Small intestine (tissue), 7 donors: ENCODE measurements around the gene YWHAQ. TPM values are rescaled to one million over a fixed set of nuclear protein-coding genes. Genes with fewer than 3 reads are reported as not detected.

Source experiments
- DNase-seq, 2 donors: peaks; one replicate each; pipeline versions ENCODE4 v3.0.0 to v3.0.0-alpha.2; 2013
- FAIRE-seq: peaks from 2 replicates; lab custom pipeline; 2012; peaks lifted over from hg19 to GRCh38; lab: Jason Lieb, UNC
- H3K27ac ChIP-seq, 3 donors: one replicate each; pipeline ENCODE4 v1.5.1; 2013; ENCODE audit warnings: low read length in 2 of 3, mild to moderate bottlenecking in 2 of 3, control low read depth in 1 of 3, inconsistent platforms in 1 of 3, low read depth in 1 of 3, moderate library complexity in 1 of 3
- H3K27me3 ChIP-seq, 3 donors: one replicate each; pipeline ENCODE4 v1.6.1; 2013; ENCODE audit warnings: low read length in 3 of 3, inconsistent platforms in 1 of 3; ENCODE audit not compliant: control insufficient read depth in 3 of 3, insufficient read depth in 3 of 3
- H3K36me3 ChIP-seq, 3 donors: one replicate each; pipeline ENCODE4 v1.6.1; 2013; ENCODE audit warnings: low read length in 3 of 3, inconsistent platforms in 1 of 3, low read depth in 1 of 3, mild to moderate bottlenecking in 1 of 3, moderate library complexity in 1 of 3; ENCODE audit not compliant: control insufficient read depth in 3 of 3, insufficient read depth in 2 of 3
- H3K4me1 ChIP-seq, 3 donors: one replicate each; pipeline ENCODE4 v1.6.1; 2013; ENCODE audit warnings: low read length in 2 of 3, inconsistent platforms in 1 of 3, low read depth in 1 of 3, mild to moderate bottlenecking in 1 of 3, moderate library complexity in 1 of 3; ENCODE audit not compliant: control insufficient read depth in 3 of 3, insufficient read depth in 2 of 3
- H3K4me3 ChIP-seq, 3 donors: one replicate each; pipeline ENCODE4 v1.5.1; 2013; ENCODE audit warnings: low read length in 3 of 3, control low read depth in 1 of 3, inconsistent platforms in 1 of 3, low read depth in 1 of 3, mild to moderate bottlenecking in 1 of 3, moderate library complexity in 1 of 3
- H3K9me3 ChIP-seq, 2 donors: one replicate each; pipeline ENCODE4 v1.6.1; 2013; ENCODE audit warnings: low read depth in 1 of 2, low read length in 1 of 2; ENCODE audit not compliant: control insufficient read depth in 2 of 2, insufficient read depth in 1 of 2
- WGBS, 3 donors: extraction: QIAGEN DNeasy Blood & Tissue Kit; methylation state at CpG; one replicate each; pipeline ENCODE4 v1.1.7; 2013; 5-methylcytosine and 5-hydroxymethylcytosine counted together
- polyA plus RNA-seq, 4 donors: library from polyadenylated mRNA; stranded (reverse) in 3 of 4; unstranded in 1 of 4; fragments of 200-250 nt in 3 of 4; fragments of 120-200 nt in 1 of 4; gene quantifications; one replicate each; pipeline versions ENCODE4 v1.2.1 to v1.2.3, GENCODE V29; 2013
- donor health status: healthy with polysubstance abuse.
- donor health status: control.
- donor health status: control.
- donor health status: Bipolar disorder and iron deficiency.
- donor health status: healthy.

YWHAQ gene
- polyA plus RNA-seq, 4 donors = 123 to 215 (median 173) TPM

DNA sequence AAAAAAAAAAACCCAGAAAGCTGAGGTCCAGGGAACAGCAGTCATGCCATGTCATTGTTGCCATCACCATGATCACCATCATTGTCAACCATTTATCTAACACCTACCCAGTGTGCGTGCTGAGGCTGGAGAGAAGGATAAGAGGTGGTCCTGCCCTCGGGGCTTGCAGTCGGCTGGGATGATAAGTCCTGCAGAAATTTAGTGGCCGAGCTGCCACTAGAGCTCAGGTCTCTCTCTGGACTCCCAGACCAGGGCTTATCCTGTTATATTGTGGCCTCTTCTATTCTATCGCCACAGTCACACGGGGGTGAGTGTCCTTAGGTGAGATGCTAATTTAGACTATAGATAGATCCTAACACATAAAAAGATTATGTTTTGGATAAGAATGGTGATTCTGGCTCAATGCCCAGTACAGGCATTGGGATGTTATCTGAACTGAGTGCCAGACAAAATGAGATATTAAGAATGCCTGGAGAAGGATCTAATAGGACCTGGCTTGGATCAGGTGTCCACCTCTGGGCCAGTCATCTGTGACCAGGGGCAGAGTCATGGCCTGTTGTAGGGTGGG is 43.2 kb upstream of the YWHAQ start:
- Histone ChIP-seq H3K9me3 (no peaks in the 10 kb centered on the region), H3K36me3 (no peaks in the 10 kb centered on the region), H3K4me3 (no peak overlapping the region), H3K4me1 (no peaks in the 10 kb centered on the region), H3K27ac (no peak overlapping the region), H3K27me3 (no peaks in the 10 kb centered on the region)
- 80 to 90% (median 87%) methylated on average over 6 of the region's 6 CpGs for WGBS, 3 donors
- DNase-seq (no peak), FAIRE-seq (no peak)

DNA sequence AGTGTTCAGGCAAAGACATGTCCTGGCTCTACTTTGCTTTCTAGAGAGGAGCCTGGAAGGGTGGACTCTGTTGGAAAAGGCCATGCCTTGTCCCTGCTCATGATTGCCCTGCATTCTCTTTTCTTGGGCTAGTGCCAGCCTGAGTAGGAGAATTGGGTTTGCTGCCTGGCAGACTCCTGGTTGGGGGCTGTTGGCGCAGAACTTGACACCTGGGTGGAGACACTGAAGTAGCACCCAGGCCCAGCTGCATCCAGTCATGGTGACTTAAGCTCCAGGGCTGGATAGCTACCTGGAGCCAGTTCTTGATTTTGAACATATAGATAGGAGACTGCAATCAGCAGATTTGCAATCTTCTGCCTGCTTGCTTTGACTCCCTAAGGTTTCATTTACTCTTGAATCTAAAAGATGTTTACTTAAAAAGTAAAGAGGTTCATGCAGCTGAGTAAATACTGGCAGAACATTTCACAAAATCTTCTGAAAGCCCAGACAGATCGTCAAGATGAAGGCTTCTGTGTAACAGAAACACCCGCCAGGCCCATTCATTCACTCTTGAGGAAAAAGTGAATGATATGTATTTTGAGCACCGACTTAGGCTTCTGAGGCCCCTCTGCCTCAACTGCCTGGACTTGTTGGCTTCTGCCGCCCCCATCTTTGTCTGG is 38.0 kb upstream of the YWHAQ start:
- no peak for DNase-seq
- Histone ChIP-seq H3K36me3 (no peaks in the 10 kb centered on the region), H3K4me3 (no peak overlapping the region), H3K9me3 (no peaks in the 10 kb centered on the region), H3K27me3 (no peaks in the 10 kb centered on the region), H3K27ac (no peak overlapping the region), H3K4me1 (no peaks in the 10 kb centered on the region)
- FAIRE-seq = no peak
- 68 to 80% (median 71%) methylated on average over 5 of the region's 5 CpGs for WGBS, 3 donors

DNA sequence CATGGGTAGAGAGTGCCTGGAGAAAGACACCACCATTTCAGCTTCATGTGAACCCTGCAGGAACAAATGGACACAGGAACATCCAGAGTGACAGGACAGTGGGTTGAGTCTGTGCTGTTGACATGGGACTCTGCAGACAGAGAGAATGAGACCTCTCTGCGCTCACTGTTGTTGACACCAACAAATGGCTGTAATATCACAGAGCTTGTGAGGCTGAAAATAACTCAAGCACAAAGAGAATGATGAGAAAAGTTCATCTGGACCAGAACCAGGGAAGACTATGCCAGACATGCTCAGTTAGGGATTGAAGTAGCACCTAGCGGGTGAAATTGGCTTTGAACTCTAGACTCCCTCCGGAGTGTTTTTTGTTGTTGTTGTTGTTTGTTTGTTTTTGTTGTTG is 37.0 kb upstream of the YWHAQ start:
- no peak overlapping the region for H3K27ac ChIP-seq
- no peak for DNase-seq
- no peaks in the 10 kb centered on the region for H3K27me3 ChIP-seq
- no peak overlapping the region for H3K4me3 ChIP-seq
- 83 to 98% (median 94%) methylated on average over 3 of the region's 3 CpGs for WGBS, 3 donors
- H3K36me3 ChIP-seq = no peaks in the 10 kb centered on the region
- H3K9me3 ChIP-seq = no peaks in the 10 kb centered on the region
- FAIRE-seq = no peak
- H3K4me1 ChIP-seq = no peaks in the 10 kb centered on the region

GRCh38 chr2:9666306-9666705 is 35.5 kb upstream of the YWHAQ start:
- H3K4me1 ChIP-seq = no peaks in the 10 kb centered on the region
- no peaks in the 10 kb centered on the region for H3K36me3 ChIP-seq
- no peak for FAIRE-seq
- no peaks in the 10 kb centered on the region for H3K9me3 ChIP-seq
- 55 to 66% (median 58%) methylated on average over 3 of the region's 3 CpGs for WGBS, 3 donors
- no peaks in the 10 kb centered on the region for H3K27me3 ChIP-seq
- no peak overlapping the region for H3K27ac ChIP-seq
- no peak for DNase-seq
- no peak overlapping the region for H3K4me3 ChIP-seq

DNA sequence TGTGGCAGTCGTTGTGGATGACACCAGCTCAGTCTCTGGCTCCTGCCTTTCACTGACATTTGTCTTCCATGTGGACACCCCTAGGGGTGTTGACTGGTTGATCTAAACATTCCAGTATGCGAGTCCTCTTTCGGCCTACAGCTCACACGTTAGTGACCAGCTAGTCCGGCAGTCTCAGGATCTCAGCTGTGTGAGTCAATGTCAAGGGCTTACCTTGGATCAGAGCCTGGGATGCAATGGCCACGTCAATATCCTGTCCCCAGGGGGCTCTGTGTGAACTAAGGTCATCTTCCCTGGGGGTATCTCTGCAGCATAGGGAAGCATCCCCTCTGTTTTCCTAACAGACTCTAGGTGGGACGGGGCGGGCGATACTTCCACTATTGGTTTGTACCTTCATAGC is 35.1 kb upstream of the YWHAQ start:
- Histone ChIP-seq H3K9me3 (no peaks in the 10 kb centered on the region), H3K27me3 (no peaks in the 10 kb centered on the region), H3K36me3 (no peaks in the 10 kb centered on the region), H3K4me1 (no peaks in the 10 kb centered on the region), H3K4me3 (no peak overlapping the region), H3K27ac (no peak overlapping the region)
- no peak for DNase-seq
- FAIRE-seq = no peak
- WGBS, 3 donors = 76 to 89% (median 86%) methylated on average over 9 of the region's 9 CpGs

- H3K4me1 ChIP-seq = no peaks in the 10 kb centered on the region
- no peaks in the 10 kb centered on the region for H3K27me3 ChIP-seq
- no peaks in the 10 kb centered on the region for H3K9me3 ChIP-seq
- no peak overlapping the region for H3K27ac ChIP-seq
- no peak overlapping the region for H3K4me3 ChIP-seq
- DNase-seq (no peak), FAIRE-seq (no peak)
- WGBS, 3 donors = 92 to 97% (median 92%) methylated on average over 3 of the region's 3 CpGs
- no peaks in the 10 kb centered on the region for H3K36me3 ChIP-seq
These were observed 33.6 kb upstream of the YWHAQ start for GRCh38 chr2:9664365-9664764.

- no peaks in the 10 kb centered on the region for H3K27me3 ChIP-seq
- H3K4me3 ChIP-seq = no peak overlapping the region
- WGBS, 3 donors = 50 to 69% (median 53%) methylated on average over 7 of the region's 7 CpGs
- no peaks in the 10 kb centered on the region for H3K9me3 ChIP-seq
- no peaks in the 10 kb centered on the region for H3K36me3 ChIP-seq
- H3K27ac ChIP-seq = peak overlapping the region in 1 of 3 donors; percentile 13
- no peaks in the 10 kb centered on the region for H3K4me1 ChIP-seq
- FAIRE-seq = no peak
- peak in 1 of 2 donors; percentile 38 for DNase-seq
These were observed 32.4 kb upstream of the YWHAQ start for GRCh38 chr2:9663008-9663879.

GRCh38 chr2:9661261-9661660 is 30.5 kb upstream of the YWHAQ start:
- WGBS, 3 donors = 70 to 81% (median 78%) methylated on average over 8 of the region's 8 CpGs
- no peak overlapping the region for H3K27ac ChIP-seq
- DNase-seq (no peak), FAIRE-seq (no peak)
- H3K9me3 ChIP-seq = no peaks in the 10 kb centered on the region
- H3K4me1 ChIP-seq = no peaks in the 10 kb centered on the region
- H3K4me3 ChIP-seq = no peak overlapping the region
- H3K36me3 ChIP-seq = no peaks in the 10 kb centered on the region
- no peaks in the 10 kb centered on the region for H3K27me3 ChIP-seq
